HEK293 (cell line): ENCODE measurements around the gene MICAL3.

ENCODE experiments used
- HOXA7 ChIP-seq: sonication (generic); formaldehyde crosslinking; IDR thresholded peaks from 2 replicates; pipeline ENCODE4 v1.8.1; 2022; ENCODE audit warnings: missing genetic modification reagents, borderline replicate concordance
- MYNN ChIP-seq: fragments of 450-650 bp; formaldehyde crosslinking; IDR thresholded peaks from 2 replicates; pipeline ENCODE4 v1.5.1; 2016; ENCODE audit warnings: missing biosample characterization, missing genetic modification characterization, borderline replicate concordance
- SP2 ChIP-seq: fragments of 450-650 bp; formaldehyde crosslinking; IDR thresholded peaks from 2 replicates; pipeline ENCODE4 v1.5.1; 2016; ENCODE audit warnings: missing biosample characterization, missing genetic modification characterization
- TF ChIP-seq, protein P1 (sequence below): fragments of 450-650 bp; formaldehyde crosslinking; IDR thresholded peaks from 2 replicates; pipeline ENCODE4 v1.5.1; 2016; ENCODE audit warnings: missing biosample characterization, missing genetic modification characterization
- TF ChIP-seq, protein P2 (sequence below): fragments of 450-650 bp; formaldehyde crosslinking; IDR thresholded peaks from 2 replicates; pipeline ENCODE4 v1.5.1; 2016; ENCODE audit warnings: missing biosample characterization, missing genetic modification characterization, low read depth

DNA sequence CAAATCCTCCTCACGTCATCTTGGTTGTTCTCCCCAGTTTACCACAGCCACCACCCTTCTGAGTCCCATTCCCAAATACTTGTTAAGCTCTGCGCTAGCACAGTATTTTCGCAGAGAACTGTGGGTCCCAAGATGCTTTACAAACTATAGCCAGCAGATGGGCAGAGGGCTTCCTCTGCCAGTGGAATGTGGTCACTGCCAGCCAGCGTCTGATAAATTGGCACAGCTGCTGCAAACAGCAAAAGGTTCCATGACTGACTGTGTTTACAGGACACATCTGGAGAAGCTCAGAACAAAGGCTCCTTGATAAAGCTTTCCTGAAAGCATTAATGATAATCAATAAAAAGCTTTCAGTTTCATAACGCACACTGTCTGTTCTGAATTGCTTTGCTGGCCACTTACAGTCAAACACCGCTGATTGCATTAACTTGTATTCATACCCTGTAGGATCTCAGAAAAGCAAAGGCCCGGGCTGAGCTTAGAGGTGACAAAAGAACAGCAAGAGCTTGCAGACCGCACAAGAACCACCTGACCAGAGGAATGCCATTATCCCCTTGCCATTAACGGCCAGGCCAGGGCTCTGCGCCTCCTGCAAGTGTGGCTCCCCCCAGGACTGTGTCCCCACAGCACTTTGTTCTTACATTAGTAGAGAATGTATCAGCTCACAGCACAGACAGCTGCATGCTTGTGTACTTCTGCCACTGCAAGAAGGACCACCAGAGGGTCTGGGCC is 120.6 kb downstream of the MICAL3 start:
- TF ChIP-seq MYNN (tag by site-specific recombination) (no peak), SP2 (no peak), HOXA7 (CRISPR knock-in tag) (no peak)
- TF ChIP-seq, protein P1, sequence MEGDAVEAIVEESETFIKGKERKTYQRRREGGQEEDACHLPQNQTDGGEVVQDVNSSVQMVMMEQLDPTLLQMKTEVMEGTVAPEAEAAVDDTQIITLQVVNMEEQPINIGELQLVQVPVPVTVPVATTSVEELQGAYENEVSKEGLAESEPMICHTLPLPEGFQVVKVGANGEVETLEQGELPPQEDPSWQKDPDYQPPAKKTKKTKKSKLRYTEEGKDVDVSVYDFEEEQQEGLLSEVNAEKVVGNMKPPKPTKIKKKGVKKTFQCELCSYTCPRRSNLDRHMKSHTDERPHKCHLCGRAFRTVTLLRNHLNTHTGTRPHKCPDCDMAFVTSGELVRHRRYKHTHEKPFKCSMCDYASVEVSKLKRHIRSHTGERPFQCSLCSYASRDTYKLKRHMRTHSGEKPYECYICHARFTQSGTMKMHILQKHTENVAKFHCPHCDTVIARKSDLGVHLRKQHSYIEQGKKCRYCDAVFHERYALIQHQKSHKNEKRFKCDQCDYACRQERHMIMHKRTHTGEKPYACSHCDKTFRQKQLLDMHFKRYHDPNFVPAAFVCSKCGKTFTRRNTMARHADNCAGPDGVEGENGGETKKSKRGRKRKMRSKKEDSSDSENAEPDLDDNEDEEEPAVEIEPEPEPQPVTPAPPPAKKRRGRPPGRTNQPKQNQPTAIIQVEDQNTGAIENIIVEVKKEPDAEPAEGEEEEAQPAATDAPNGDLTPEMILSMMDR: no peak
- TF ChIP-seq, protein P2, sequence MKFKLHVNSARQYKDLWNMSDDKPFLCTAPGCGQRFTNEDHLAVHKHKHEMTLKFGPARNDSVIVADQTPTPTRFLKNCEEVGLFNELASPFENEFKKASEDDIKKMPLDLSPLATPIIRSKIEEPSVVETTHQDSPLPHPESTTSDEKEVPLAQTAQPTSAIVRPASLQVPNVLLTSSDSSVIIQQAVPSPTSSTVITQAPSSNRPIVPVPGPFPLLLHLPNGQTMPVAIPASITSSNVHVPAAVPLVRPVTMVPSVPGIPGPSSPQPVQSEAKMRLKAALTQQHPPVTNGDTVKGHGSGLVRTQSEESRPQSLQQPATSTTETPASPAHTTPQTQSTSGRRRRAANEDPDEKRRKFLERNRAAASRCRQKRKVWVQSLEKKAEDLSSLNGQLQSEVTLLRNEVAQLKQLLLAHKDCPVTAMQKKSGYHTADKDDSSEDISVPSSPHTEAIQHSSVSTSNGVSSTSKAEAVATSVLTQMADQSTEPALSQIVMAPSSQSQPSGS (tag by site-specific recombination): no peak
